Measurements from ENCODE around the gene CNPY2.

DNA sequence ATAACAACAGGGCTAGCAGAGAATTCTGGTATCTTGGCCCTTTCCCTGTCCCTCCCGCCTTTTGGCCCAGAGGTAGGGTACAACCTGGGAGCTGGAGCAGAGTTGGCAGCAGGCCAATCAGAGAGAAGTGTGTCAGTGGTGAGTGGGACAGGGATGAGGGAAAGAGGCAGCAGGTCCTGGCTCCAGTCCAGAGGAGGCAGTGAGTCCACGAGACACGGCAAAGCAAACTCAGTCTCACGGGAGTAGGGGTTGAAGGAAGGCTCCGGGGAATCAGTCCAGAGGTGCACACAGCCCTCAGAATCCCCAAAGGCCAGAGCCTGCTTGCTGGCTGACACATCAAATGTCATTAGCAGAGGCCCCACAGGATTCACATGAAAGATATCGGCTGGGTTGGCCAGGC lies 10.7 kb upstream of the CNPY2 start:
- TF ChIP-seq NFYB (CRISPR knock-in tag; IDR thresholded peaks at IDR 0.05) (no peak), KDM4B (CRISPR knock-in tag; IDR thresholded peaks at IDR 0.05) (no peak), MAFF (IDR thresholded peaks at IDR 0.05; ENCODE audit: low read depth, low read length) (no peak), ZNF547 (CRISPR knock-in tag; IDR thresholded peaks at IDR 0.05) (no peak), DNMT1 (CRISPR knock-in tag; IDR thresholded peaks at IDR 0.05) (no peak), NCOA5 (CRISPR knock-in tag; IDR thresholded peaks at IDR 0.05) (no peak)
- TF ChIP-seq, protein P1, sequence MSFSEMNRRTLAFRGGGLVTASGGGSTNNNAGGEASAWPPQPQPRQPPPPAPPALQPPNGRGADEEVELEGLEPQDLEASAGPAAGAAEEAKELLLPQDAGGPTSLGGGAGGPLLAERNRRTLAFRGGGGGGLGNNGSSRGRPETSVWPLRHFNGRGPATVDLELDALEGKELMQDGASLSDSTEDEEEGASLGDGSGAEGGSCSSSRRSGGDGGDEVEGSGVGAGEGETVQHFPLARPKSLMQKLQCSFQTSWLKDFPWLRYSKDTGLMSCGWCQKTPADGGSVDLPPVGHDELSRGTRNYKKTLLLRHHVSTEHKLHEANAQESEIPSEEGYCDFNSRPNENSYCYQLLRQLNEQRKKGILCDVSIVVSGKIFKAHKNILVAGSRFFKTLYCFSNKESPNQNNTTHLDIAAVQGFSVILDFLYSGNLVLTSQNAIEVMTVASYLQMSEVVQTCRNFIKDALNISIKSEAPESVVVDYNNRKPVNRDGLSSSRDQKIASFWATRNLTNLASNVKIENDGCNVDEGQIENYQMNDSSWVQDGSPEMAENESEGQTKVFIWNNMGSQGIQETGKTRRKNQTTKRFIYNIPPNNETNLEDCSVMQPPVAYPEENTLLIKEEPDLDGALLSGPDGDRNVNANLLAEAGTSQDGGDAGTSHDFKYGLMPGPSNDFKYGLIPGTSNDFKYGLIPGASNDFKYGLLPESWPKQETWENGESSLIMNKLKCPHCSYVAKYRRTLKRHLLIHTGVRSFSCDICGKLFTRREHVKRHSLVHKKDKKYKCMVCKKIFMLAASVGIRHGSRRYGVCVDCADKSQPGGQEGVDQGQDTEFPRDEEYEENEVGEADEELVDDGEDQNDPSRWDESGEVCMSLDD (CRISPR knock-in tag; IDR thresholded peaks at IDR 0.05; ENCODE audit: borderline replicate concordance), result no peak
- TF ChIP-seq, protein P2, sequence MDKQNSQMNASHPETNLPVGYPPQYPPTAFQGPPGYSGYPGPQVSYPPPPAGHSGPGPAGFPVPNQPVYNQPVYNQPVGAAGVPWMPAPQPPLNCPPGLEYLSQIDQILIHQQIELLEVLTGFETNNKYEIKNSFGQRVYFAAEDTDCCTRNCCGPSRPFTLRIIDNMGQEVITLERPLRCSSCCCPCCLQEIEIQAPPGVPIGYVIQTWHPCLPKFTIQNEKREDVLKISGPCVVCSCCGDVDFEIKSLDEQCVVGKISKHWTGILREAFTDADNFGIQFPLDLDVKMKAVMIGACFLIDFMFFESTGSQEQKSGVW (CRISPR knock-in tag; IDR thresholded peaks at IDR 0.05; ENCODE audit: borderline replicate concordance), result no peak

Data from HepG2 (cell line).